ENCODE data around the gene OSCAR.

OSCAR gene

DNA sequence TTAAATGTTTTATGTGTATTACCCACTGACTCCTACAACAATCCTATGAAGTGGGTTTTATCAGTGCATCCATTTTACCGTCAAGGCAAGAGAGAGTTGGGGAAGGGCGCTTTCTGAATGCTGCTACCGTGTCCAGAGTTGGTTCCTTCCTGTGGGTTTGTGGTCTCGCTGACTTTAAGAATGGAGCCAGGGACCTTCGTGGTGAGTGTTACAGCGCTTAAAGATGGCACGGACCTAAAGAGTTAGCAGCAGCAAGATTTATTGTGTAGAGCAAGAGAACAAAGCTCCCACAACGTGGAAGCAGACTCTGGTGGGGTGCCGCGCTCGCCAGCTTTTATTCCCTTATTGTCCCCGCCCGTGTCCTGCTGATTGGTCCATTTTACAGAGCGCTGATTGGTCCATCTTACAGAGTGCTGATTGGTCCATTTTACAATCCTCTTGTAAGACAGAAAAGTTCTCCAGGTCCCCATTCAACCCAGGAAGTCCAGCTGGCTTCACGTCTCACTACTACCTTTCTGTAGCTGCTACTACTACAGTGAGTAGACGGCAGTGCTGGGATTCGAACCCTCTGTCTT lies 6.1 kb downstream of the OSCAR start:
- TF ChIP-seq, protein P1, sequence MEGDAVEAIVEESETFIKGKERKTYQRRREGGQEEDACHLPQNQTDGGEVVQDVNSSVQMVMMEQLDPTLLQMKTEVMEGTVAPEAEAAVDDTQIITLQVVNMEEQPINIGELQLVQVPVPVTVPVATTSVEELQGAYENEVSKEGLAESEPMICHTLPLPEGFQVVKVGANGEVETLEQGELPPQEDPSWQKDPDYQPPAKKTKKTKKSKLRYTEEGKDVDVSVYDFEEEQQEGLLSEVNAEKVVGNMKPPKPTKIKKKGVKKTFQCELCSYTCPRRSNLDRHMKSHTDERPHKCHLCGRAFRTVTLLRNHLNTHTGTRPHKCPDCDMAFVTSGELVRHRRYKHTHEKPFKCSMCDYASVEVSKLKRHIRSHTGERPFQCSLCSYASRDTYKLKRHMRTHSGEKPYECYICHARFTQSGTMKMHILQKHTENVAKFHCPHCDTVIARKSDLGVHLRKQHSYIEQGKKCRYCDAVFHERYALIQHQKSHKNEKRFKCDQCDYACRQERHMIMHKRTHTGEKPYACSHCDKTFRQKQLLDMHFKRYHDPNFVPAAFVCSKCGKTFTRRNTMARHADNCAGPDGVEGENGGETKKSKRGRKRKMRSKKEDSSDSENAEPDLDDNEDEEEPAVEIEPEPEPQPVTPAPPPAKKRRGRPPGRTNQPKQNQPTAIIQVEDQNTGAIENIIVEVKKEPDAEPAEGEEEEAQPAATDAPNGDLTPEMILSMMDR (IDR thresholded peaks at IDR 0.05; ENCODE audit: borderline replicate concordance, control extremely low read depth, extremely low read depth, insufficient read depth, missing control alignments), result no peak
- DNase-seq (ENCODE audit: low spot score), result no peak
- in situ Hi-C loops (cut with MboI; ENCODE audit: low sequenced_read_pairs, unreplicated experiment), result no loop called here

DNA sequence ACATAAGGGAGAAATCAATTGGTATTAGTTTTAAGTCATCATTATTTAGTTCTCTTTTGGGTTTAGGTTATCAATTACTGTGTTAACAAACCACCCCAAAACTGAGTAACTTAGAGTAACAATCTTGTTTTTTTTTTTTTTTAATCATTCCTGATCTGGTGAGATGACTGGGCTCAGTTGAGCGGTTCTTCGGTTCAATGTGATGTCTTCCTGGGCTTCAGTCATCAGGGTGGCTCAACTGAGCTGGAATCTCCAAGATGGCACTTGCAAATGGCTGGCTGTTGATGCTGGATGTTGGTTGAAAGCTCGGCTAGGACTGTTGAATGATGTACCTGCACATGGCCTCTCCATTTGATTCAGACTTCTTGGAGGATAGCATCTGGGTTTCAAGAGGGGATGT lies 16.2 kb downstream of the OSCAR start:
- in situ Hi-C loops (cut with MboI; ENCODE audit: low sequenced_read_pairs, unreplicated experiment), result no loop called here
- TF ChIP-seq, protein P1 (IDR thresholded peaks at IDR 0.05; ENCODE audit: borderline replicate concordance, control extremely low read depth, extremely low read depth, insufficient read depth, missing control alignments), result no peak
- DNase-seq (ENCODE audit: low spot score), result no peak

- in situ Hi-C loops (cut with MboI; ENCODE audit: low sequenced_read_pairs, unreplicated experiment), result no loop called here
- no peak for DNase-seq (ENCODE audit: low spot score)
- TF ChIP-seq, protein P1 (IDR thresholded peaks at IDR 0.05; ENCODE audit: borderline replicate concordance, control extremely low read depth, extremely low read depth, insufficient read depth, missing control alignments), result no peak
Observed at GRCh38 chr19:54081032-54081431, 19.6 kb downstream of the OSCAR start, which contains the start of gene TARM1. TARM1 (minus strand) TSS chr19:54081365; CDS start chr19:54081340, 25 bp downstream.

DNA sequence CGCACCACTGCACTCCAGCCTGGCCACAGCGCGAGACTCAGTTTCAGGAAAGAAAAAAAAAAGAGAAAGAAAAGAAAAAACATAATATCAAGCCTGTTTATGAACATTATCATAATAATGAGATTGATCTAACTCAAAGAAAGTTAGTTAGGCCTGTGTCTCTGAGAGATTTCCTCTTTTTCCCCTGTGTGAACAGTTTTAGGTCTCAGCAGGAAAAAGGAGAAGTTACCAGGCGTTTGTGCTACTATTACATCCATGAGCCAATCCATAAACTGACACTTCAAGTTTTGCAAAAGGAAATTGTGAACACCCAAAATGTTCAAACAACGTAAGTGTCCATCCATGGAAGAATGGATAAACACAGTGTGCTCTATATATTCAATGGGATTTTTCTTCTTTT lies 23.3 kb downstream of the OSCAR start:
- in situ Hi-C loops (cut with MboI; ENCODE audit: low sequenced_read_pairs, unreplicated experiment), result no loop called here

DNA sequence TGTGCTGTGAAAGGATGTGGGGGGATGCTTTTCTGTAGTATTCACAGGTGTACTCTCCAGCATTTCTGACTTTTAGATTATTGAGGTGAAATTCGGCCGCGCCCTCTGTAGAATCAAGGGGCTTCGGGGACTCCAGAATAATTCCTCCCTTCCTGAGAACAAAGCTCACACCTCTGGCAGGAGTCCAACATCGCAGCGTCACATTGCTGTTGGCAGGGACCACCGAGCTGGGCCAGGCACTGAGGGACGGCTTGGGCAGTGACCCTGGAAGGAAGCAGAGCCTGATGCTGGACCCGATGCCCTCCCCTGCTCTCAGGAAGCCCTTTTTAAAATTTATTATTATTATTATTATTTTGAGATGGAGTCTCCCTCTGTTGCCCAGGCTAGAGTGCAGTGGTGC lies 25.8 kb downstream of the OSCAR start:
- DNase-seq (ENCODE audit: low spot score), result no peak
- in situ Hi-C loops (cut with MboI; ENCODE audit: low sequenced_read_pairs, unreplicated experiment), result no loop called here
- TF ChIP-seq, protein P1 (IDR thresholded peaks at IDR 0.05; ENCODE audit: borderline replicate concordance, control extremely low read depth, extremely low read depth, insufficient read depth, missing control alignments), result no peak

More for the DNA sequence above, 23.3 kb downstream of the OSCAR start:
- DNase-seq (ENCODE audit: low spot score), result no peak
- TF ChIP-seq, protein P1 (IDR thresholded peaks at IDR 0.05; ENCODE audit: borderline replicate concordance, control extremely low read depth, extremely low read depth, insufficient read depth, missing control alignments), result no peak

DNA sequence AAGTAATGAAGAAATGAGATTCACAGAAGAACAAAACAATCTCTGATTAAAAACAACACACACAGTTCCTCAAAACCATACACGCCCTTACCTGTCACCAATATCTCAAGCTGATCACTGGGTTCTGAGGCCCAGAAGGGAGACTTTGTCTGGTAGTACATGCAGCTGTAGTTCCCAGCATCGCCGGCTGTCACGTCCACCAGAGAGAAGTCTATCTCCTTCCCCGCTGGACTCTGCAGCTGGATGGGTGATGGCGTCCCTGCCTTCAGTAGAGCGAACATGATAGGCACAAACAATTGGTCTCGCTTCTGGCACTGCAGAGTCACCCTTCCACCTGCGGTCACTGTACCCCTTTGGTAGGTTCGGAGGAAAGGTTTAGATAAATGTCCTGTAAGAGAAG lies 26.8 kb downstream of the OSCAR start:
- in situ Hi-C loops (cut with MboI; ENCODE audit: low sequenced_read_pairs, unreplicated experiment), result no loop called here
- TF ChIP-seq, protein P1 (IDR thresholded peaks at IDR 0.05; ENCODE audit: borderline replicate concordance, control extremely low read depth, extremely low read depth, insufficient read depth, missing control alignments), result no peak
- DNase-seq (ENCODE audit: low spot score), result no peak
